Testis (tissue), 3 donors: ENCODE results near the gene NEUROG1. TPM values are rescaled to one million over a fixed set of nuclear protein-coding genes. Genes with fewer than 3 reads are reported as not detected.

Experiments used
- DNase-seq: peaks from one replicate; pipeline ENCODE4 v3.0.0-alpha.2; 2019
- H3K27ac ChIP-seq, 2 donors: fragments of 200-600 bp; sonication (generic); one replicate each; pipeline ENCODE4 v1.5.1; 2019
- H3K27me3 ChIP-seq: fragments of 200-600 bp; sonication (generic); one replicate; pipeline ENCODE4 v1.5.1; 2019
- H3K36me3 ChIP-seq: fragments of 200-600 bp; sonication (generic); one replicate; pipeline ENCODE4 v1.5.1; 2017; ENCODE audit warnings: low read depth; ENCODE audit errors: missing control alignments
- H3K4me1 ChIP-seq: fragments of 200-600 bp; sonication (generic); one replicate; pipeline ENCODE4 v1.5.1; 2019
- H3K4me3 ChIP-seq, 2 donors: fragments of 200-600 bp; sonication (generic); one replicate each; pipeline ENCODE4 v1.5.1; 2017 to 2019
- H3K9me3 ChIP-seq: fragments of 200-600 bp; sonication (generic); one replicate; pipeline ENCODE4 v1.5.1; 2017
- CTCF ChIP-seq, 3 experiments: fragments of 450-650 bp in 2 of 3; fragments of 200-600 bp in 1 of 3; sonication (generic) in 1 of 3; IDR thresholded peaks; one replicate each; pipeline ENCODE4 v1.5.1; 2016 to 2019; ENCODE audit warnings: antibody characterized with exemption in 3 of 3, mild to moderate bottlenecking in 2 of 3, moderate library complexity in 1 of 3
- POLR2A ChIP-seq: fragments of 450-650 bp; IDR thresholded peaks from one replicate; pipeline ENCODE4 v1.6.1; 2017; ENCODE audit warnings: antibody characterized with exemption, mild to moderate bottlenecking, moderate library complexity
- WGBS, 2 donors: methylation state at CpG; one replicate each; pipeline ENCODE4 v1.1.5; 2018; 5-methylcytosine and 5-hydroxymethylcytosine counted together
- intact Hi-C: fragments of 100-400 bp; cut with DNase I; formaldehyde crosslinking; loops from one replicate; pipeline ENCODE4 v1.15.1; 2023; ENCODE audit warnings: low total_unique reads
- polyA plus RNA-seq: library from polyadenylated mRNA; stranded (reverse); fragments of 350-450 nt; fragmentation: Illumina TruSeq; extraction: RNeasy Lipid Tissue Mini Kit (QIAGEN cat#74804); gene quantifications from one replicate; pipeline ENCODE4 v1.2.3, GENCODE V29; 2014; ENCODE audit warnings: low read depth, low replicate concordance; ENCODE audit not compliant: insufficient read depth
- total RNA-seq, 2 donors: library from RNA; depleted of rRNA; stranded (reverse); fragments of >200 nt; gene quantifications; one replicate each; pipeline ENCODE4 v1.2.3, GENCODE V29; 2016

The NEUROG1 gene
- total and polyA plus RNA-seq, 3 donors from 2014 or later, result not detected

GRCh38 chr5:135504376-135504775 is 31.4 kb downstream of the NEUROG1 start:
- intact Hi-C loops, result no loop called here
- no peaks in the 10 kb centered on the region for H3K27me3 ChIP-seq
- no peaks in the 10 kb centered on the region for H3K9me3 ChIP-seq
- no peaks in the 10 kb centered on the region for H3K4me1 ChIP-seq
- 88 to 90% methylated on average over 3 of the region's 3 CpGs for WGBS, 2 donors
- no peak overlapping the region for H3K4me3 ChIP-seq
- DNase-seq, result no peak
- H3K27ac ChIP-seq, result no peak overlapping the region
- TF ChIP-seq CTCF (IDR thresholded peaks at IDR 0.05) (no peak), POLR2A (no peak)
- H3K36me3 ChIP-seq, result no peaks in the 10 kb centered on the region

GRCh38 chr5:135503871-135504270 is 31.9 kb downstream of the NEUROG1 start:
- H3K9me3 ChIP-seq, result no peaks in the 10 kb centered on the region
- no peaks in the 10 kb centered on the region for H3K36me3 ChIP-seq
- no peak for DNase-seq
- H3K27me3 ChIP-seq, result no peaks in the 10 kb centered on the region
- 69% methylated on average over 4 of the region's 4 CpGs for WGBS, 2 donors
- H3K4me3 ChIP-seq, result no peak overlapping the region
- intact Hi-C loops, result no loop called here
- no peaks in the 10 kb centered on the region for H3K4me1 ChIP-seq
- TF ChIP-seq CTCF (IDR thresholded peaks at IDR 0.05) (no peak), POLR2A (no peak)
- no peak overlapping the region for H3K27ac ChIP-seq

GRCh38 chr5:135502836-135503520 is 32.8 kb downstream of the NEUROG1 start:
- intact Hi-C loops, result no loop called here
- WGBS, 2 donors, result 78 to 81% methylated on average over 7 to 8 of the region's 8 CpGs

GRCh38 chr5:135501965-135502364 is 33.8 kb downstream of the NEUROG1 start:
- no peak overlapping the region for H3K27ac ChIP-seq
- no peak overlapping the region for H3K4me3 ChIP-seq
- H3K4me1 ChIP-seq, result no peaks in the 10 kb centered on the region
- no peaks in the 10 kb centered on the region for H3K36me3 ChIP-seq
- 71 to 73% methylated on average over 2 of the region's 2 CpGs for WGBS, 2 donors
- no peak for DNase-seq
- no peaks in the 10 kb centered on the region for H3K9me3 ChIP-seq
- no peak for TF ChIP-seq POLR2A
- no peak for TF ChIP-seq CTCF (IDR thresholded peaks at IDR 0.05)
- intact Hi-C loops, result no loop called here
- H3K27me3 ChIP-seq, result no peaks in the 10 kb centered on the region

More at GRCh38 chr5:135502836-135503520, 32.8 kb downstream of the NEUROG1 start:
- no peaks in the 10 kb centered on the region for H3K4me1 ChIP-seq
- DNase-seq, result no peak
- no peaks in the 10 kb centered on the region for H3K36me3 ChIP-seq
- H3K27ac ChIP-seq, result no peak overlapping the region
- H3K9me3 ChIP-seq, result no peaks in the 10 kb centered on the region
- H3K4me3 ChIP-seq, result no peak overlapping the region
- H3K27me3 ChIP-seq, result no peaks in the 10 kb centered on the region
- TF ChIP-seq CTCF (IDR thresholded peaks at IDR 0.05) (no peak), POLR2A (no peak)

- Histone ChIP-seq H3K36me3 (no peaks in the 10 kb centered on the region), H3K27me3 (no peaks in the 10 kb centered on the region), H3K9me3 (no peaks in the 10 kb centered on the region), H3K27ac (no peak overlapping the region), H3K4me1 (no peaks in the 10 kb centered on the region), H3K4me3 (no peak overlapping the region)
- TF ChIP-seq CTCF (IDR thresholded peaks at IDR 0.05) (no peak), POLR2A (no peak)
- DNase-seq, result no peak
- intact Hi-C loops, result no loop called here
- 72 to 85% methylated on average over 2 of the region's 2 CpGs for WGBS, 2 donors
These were observed 37.1 kb downstream of the NEUROG1 start for GRCh38 chr5:135498637-135498995.
